A673 (cell line): ENCODE data around the gene RASD2.

ENCODE experiments used
- EZH2 ChIP-seq: fragments of 200-600 bp; sonication (generic); IDR thresholded peaks from 2 replicates; pipeline ENCODE4 v1.6.1; 2017; ENCODE audit warnings: borderline replicate concordance, low read depth, mild to moderate bottlenecking, mixed read lengths, antibody characterized with exemption, low read length; ENCODE audit not compliant: poor library complexity, severe bottlenecking
- TF ChIP-seq, protein P1 (sequence below): fragments of 300-800, 200-600 bp; sonication (generic); conservative IDR thresholded peaks from 2 replicates; pipeline ENCODE4 v1.5.1; 2017; ENCODE audit warnings: low read depth, mild to moderate bottlenecking, antibody characterized with exemption, low read length, moderate library complexity, mixed read lengths

DNA sequence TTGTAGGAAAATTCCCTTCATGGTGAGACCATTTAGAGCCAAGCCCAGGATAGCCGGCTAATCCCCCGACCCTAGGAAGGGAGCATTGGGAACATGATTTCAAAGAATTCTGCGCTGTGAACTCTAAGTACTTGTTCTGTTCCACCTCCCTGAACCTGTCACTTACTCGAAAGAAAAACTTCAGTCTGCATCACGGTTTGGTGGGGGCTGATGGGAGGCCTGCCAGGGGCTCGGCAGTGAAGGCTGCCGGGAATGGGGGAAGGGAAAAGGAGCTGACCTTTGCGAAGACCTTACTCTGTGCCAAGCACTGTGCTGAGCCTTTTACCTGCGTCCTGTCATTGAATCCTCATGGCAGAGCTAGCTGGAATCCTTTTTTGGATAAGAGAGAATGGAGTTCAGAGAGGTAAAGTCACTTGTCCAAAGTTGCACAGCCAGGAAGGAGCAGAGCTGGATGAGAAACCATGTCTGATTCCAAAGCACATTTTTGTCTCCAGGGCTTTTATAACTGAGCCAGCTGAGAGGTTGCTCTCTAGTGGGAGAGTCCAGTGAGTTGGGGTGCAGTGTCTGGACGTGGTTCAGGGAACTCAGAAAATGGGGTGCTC, 15.4 kb downstream of the RASD2 start:
- TF ChIP-seq, protein P1, sequence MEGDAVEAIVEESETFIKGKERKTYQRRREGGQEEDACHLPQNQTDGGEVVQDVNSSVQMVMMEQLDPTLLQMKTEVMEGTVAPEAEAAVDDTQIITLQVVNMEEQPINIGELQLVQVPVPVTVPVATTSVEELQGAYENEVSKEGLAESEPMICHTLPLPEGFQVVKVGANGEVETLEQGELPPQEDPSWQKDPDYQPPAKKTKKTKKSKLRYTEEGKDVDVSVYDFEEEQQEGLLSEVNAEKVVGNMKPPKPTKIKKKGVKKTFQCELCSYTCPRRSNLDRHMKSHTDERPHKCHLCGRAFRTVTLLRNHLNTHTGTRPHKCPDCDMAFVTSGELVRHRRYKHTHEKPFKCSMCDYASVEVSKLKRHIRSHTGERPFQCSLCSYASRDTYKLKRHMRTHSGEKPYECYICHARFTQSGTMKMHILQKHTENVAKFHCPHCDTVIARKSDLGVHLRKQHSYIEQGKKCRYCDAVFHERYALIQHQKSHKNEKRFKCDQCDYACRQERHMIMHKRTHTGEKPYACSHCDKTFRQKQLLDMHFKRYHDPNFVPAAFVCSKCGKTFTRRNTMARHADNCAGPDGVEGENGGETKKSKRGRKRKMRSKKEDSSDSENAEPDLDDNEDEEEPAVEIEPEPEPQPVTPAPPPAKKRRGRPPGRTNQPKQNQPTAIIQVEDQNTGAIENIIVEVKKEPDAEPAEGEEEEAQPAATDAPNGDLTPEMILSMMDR: no peak
- no peak for TF ChIP-seq EZH2
